K562 (cell line): ENCODE results near the gene LRRC61. TPM values are rescaled to one million over a fixed set of nuclear protein-coding genes. Genes with fewer than 3 reads are reported as not detected.

Experiments
- KDM2B ChIP-seq: fragments of 250-450 bp; sonication (Bioruptor Pico); IDR thresholded peaks from 2 replicates; pipeline ENCODE4 v1.8.0; 2021; ENCODE audit warnings: mild to moderate bottlenecking, moderate library complexity
- LARP7 ChIP-seq: fragments of 450-650 bp; IDR thresholded peaks from 2 replicates; pipeline ENCODE4 v1.6.1; 2016
- MAFK ChIP-seq: IDR thresholded peaks from 2 replicates; pipeline ENCODE4 v1.6.1; 2011; ENCODE audit warnings: low read length, improper control_type of control experiment
- PCBP2 ChIP-seq: fragments of 200-400 bp; formaldehyde crosslinking; IDR thresholded peaks from 2 replicates; pipeline ENCODE4 v1.6.1; 2018; ENCODE audit warnings: low read length, low read depth, mild to moderate bottlenecking, moderate library complexity; ENCODE audit not compliant: poor library complexity, severe bottlenecking
- PHB2 ChIP-seq: fragments of 450-650 bp; IDR thresholded peaks from 2 replicates; pipeline ENCODE4 v1.6.1; 2017; ENCODE audit warnings: low read depth
- POLR2AphosphoS5 ChIP-seq: IDR thresholded peaks from 2 replicates; pipeline ENCODE4 v1.6.1; 2011; ENCODE audit warnings: mild to moderate bottlenecking, low read depth, low read length, moderate library complexity; ENCODE audit not compliant: control insufficient read depth, insufficient read depth
- ZMIZ1 ChIP-seq, 2 experiments: fragments of 150-350 bp in 1 of 2; IDR thresholded peaks; 2 replicates each; pipeline ENCODE4 v1.6.1; 2012 to 2016; ENCODE audit warnings: low read depth in 2 of 2, low read length in 2 of 2, mild to moderate bottlenecking in 1 of 2, moderate library complexity in 1 of 2
- ZNF134 ChIP-seq: fragments of 250-450 bp; sonication (Bioruptor Pico); conservative IDR thresholded peaks from 2 replicates; pipeline ENCODE4 v1.4.0; 2020
- ZNF140 ChIP-seq: fragments of 250-450 bp; sonication (Bioruptor Pico); IDR thresholded peaks from 2 replicates; pipeline ENCODE4 v1.8.0; 2021; ENCODE audit warnings: moderate library complexity, mild to moderate bottlenecking, inconsistent platforms
- ZNF197 ChIP-seq: fragments of 200-800 bp; sonication (Bioruptor generic); IDR thresholded peaks from 2 replicates; pipeline ENCODE4 v1.6.1; 2016; ENCODE audit warnings: low read depth, missing genetic modification characterization, missing compliant biosample characterization
- ZNF408 ChIP-seq: fragments of 250-450 bp; sonication (Bioruptor Pico); IDR thresholded peaks from 2 replicates; pipeline ENCODE4 v1.4.0; 2020; ENCODE audit warnings: low read depth, mild to moderate bottlenecking, moderate library complexity
- polyA plus RNA-seq, 8 experiments: library from polyadenylated mRNA; depleted of rRNA in 4 of 8; stranded (reverse) in 5 of 8; unstranded in 3 of 8; fragments of >200 nt; fragmentation: Nextera tagmentation in 2 of 8; fragmentation: Illumina TruSeq in 1 of 8; extraction: Ambion mirVana in 2 of 8; extraction: Trizol in 1 of 8; gene quantifications; 2 replicates each; pipeline versions ENCODE4 v1.2.1 to v1.2.3, GENCODE V29; 2011 to 2014; ENCODE audit warnings: inconsistent platforms in 1 of 8, missing spikeins in 1 of 8
- total RNA-seq, 7 experiments: library from RNA; depleted of rRNA in 6 of 7; stranded (reverse); fragments of >200 nt in 6 of 7; fragmentation: Illumina TruSeq in 2 of 7; extraction: Trizol in 2 of 7; gene quantifications; 2 replicates each; pipeline versions ENCODE4 v1.2.1 to v1.2.3, GENCODE V29; 2011 to 2021; ENCODE audit warnings: low replicate concordance in 1 of 7
- TF ChIP-seq, protein P1 (sequence below), 2 experiments: fragments of 450-650 bp; formaldehyde crosslinking in 1 of 2; IDR thresholded peaks; 2 replicates each; pipeline versions ENCODE4 v1.4.0 to v1.6.1; 2014 to 2020; ENCODE audit warnings: mild to moderate bottlenecking in 2 of 2, borderline replicate concordance in 1 of 2, low read depth in 1 of 2

LRRC61 gene
- total and polyA plus RNA-seq, 9 of the 15 experiments (the other 6 are each of a cell fraction or from before 2014, with no cell fraction given): 1.3 to 55.2 (median 35.2) TPM

GRCh38 chr7:150322833-150323681 lies at the start of gene LRRC61, which contains the start of gene ACTR3C (continued):
- TF ChIP-seq PHB2: peak; percentile 39; the same call in 1 of the 2 replicates
- TF ChIP-seq ZNF408 (CRISPR knock-in tag): no peak
- TF ChIP-seq LARP7: 0 out of 2 replicates have a peak, but pooled peaks have one; percentile 66
- TF ChIP-seq, protein P1, sequence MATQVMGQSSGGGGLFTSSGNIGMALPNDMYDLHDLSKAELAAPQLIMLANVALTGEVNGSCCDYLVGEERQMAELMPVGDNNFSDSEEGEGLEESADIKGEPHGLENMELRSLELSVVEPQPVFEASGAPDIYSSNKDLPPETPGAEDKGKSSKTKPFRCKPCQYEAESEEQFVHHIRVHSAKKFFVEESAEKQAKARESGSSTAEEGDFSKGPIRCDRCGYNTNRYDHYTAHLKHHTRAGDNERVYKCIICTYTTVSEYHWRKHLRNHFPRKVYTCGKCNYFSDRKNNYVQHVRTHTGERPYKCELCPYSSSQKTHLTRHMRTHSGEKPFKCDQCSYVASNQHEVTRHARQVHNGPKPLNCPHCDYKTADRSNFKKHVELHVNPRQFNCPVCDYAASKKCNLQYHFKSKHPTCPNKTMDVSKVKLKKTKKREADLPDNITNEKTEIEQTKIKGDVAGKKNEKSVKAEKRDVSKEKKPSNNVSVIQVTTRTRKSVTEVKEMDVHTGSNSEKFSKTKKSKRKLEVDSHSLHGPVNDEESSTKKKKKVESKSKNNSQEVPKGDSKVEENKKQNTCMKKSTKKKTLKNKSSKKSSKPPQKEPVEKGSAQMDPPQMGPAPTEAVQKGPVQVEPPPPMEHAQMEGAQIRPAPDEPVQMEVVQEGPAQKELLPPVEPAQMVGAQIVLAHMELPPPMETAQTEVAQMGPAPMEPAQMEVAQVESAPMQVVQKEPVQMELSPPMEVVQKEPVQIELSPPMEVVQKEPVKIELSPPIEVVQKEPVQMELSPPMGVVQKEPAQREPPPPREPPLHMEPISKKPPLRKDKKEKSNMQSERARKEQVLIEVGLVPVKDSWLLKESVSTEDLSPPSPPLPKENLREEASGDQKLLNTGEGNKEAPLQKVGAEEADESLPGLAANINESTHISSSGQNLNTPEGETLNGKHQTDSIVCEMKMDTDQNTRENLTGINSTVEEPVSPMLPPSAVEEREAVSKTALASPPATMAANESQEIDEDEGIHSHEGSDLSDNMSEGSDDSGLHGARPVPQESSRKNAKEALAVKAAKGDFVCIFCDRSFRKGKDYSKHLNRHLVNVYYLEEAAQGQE (IDR thresholded peaks at IDR 0.05; ENCODE audit: borderline replicate concordance): peak; percentile 94
- TF ChIP-seq, protein P1 (CRISPR knock-in tag; IDR thresholded peaks at IDR 0.05; ENCODE audit: low read depth): peak; percentile 75
- TF ChIP-seq ZMIZ1 (IDR thresholded peaks at IDR 0.05; ENCODE audit: low read depth in 2 of 2, low read length in 2 of 2): no peak; a peak in 2 of 4 replicates
- TF ChIP-seq ZNF134 (CRISPR knock-in tag): peak; percentile 49; the same call in 1 of the 2 replicates
- no peak for TF ChIP-seq PCBP2
- no peak; the same call in 1 of the 2 replicates for TF ChIP-seq ZNF197 (CRISPR knock-in tag)
- TF ChIP-seq POLR2AphosphoS5: no peak; the same call in none of the 2 replicates
- no peak for TF ChIP-seq MAFK
- TF ChIP-seq ZNF140 (CRISPR knock-in tag): no peak
- TF ChIP-seq KDM2B (CRISPR knock-in tag): peak; percentile 58; the same call in 1 of the 2 replicates
